Stimulated activated CD8-positive, alpha-beta memory T cell treated with anti-CD3 and anti-CD28 coated beads, Interleukin-7, amount 100 ng/mL, for 48 hours (primary cell): ENCODE measurements around the gene GPR42.

ENCODE experiments used
- DNase-seq, 2 donors: peaks; one replicate each; pipeline ENCODE4 v3.0.0-alpha.2; 2020; ENCODE audit warnings: low read depth in 1 of 2; ENCODE audit errors: extremely low read depth in 1 of 2

Gene GPR42, protein sequence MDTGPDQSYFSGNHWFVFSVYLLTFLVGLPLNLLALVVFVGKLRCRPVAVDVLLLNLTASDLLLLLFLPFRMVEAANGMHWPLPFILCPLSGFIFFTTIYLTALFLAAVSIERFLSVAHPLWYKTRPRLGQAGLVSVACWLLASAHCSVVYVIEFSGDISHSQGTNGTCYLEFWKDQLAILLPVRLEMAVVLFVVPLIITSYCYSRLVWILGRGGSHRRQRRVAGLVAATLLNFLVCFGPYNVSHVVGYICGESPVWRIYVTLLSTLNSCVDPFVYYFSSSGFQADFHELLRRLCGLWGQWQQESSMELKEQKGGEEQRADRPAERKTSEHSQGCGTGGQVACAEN

DNA sequence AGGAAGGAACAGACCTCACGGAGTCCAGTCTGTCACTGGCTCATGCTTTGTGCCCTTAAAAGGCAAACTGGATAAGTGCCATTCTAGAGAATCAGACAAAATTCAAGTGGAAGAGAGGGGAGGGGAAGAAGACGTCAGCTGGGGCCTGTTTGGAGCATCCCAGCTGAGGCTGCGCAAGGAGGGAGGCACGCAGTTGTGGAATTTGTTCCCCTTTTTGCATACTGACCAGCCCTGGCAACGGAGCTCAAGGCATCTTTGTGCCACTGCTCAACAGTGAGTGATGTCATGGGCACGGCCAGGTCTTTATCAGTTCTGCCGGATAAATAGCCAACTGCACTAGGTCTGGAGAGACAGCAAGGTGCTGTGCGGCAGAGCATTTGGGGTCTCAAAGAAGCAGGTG lies at the start of gene GPR42:
Gene GPR42 (plus strand): TSS at position 347 of the 400 bp plus-strand sequence. CDS start 292 bp downstream, outside the sequence.
- DNase-seq = no peak

GRCh38 chr19:35321291-35321690 lies 49.6 kb upstream of the GPR42 start:
- DNase-seq = no peak

GRCh38 chr19:35322014-35322413 lies 48.9 kb upstream of the GPR42 start:
- no peak for DNase-seq

DNA sequence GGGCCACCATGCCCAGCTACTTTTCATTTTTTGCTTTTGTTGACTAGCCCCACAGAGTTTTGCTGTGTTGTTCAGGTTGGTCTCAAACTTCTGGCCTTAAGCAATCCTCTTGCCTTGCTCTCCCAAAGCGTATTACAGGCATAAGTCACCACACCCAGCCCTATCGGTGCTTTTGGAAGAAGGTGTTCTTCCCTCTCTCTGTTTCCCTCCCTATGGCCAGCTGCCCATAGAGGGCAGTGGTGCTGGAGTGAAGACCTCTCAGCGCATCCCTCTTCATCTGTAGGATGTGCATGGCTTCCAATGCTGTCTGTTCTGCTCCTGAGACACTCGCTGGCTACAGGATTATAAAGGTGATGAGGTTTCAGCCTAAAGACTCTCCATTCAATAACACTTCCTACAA lies 43.2 kb upstream of the GPR42 start:
- no peak for DNase-seq

DNA sequence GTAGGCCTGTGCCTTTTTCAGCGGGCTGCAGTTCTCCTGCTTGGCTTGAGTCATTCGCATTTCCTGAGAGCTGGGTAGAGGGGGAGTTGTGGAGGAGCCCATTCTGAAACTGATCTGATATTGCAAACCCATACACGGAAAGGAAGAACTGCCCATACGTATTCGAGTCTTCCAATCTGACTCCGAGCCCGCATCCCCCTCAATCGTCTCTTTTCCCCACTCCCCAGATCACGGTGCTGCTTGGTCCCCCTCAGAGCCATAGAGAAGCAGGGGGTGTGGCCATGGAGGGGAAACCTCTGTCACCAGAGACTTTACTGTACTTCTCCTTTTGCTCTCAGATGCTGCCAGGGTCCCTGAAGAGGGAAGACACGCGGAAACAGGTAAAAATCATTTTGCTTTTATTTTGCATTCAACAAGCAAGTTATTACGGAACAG lies 42.0 kb upstream of the GPR42 start, which contains the start of gene CD22:
Gene CD22 (plus strand): TSS at position 337 of the 435 bp plus-strand sequence. CDS start 2,854 bp downstream, outside the sequence.
- no peak for DNase-seq

DNA sequence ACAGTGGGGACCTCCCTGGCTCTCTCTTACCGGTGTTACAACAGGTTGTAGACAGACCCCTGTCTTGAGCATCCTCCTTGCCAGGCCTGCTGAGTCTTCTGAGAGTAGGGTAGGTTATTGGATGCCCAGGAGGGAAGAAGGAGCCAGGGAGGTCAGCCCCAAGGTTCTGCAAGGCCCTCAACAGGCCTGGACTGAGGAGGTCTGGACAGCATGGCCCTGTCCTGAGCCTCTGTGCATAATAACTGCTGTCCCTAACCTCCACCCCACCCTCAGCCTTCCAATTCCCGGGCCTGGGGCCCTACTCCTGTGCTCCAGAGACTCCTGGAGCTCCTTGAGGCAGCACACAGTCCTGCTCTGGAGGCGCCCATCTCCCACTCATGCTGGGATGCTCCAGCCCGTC lies 41.5 kb upstream of the GPR42 start:
- DNase-seq = no peak

DNA sequence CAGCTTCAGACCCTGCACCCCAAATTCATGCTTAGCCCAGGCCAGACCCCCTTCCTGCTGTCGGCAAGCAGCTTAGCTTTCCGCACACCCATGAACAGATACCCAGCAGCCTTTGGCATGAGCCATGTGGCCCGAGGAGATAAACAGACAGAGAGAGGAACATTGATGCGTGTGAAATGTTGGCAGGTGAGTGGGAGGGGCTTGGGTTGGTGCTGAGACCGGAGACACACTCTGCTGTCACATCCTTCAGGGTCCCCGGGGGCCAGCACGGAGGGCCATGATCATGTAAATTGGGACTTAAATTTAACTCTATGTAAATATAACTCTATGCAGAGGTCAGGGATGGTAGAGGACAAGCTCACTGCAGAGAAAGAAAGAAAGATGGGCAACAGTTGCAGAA lies 40.4 kb upstream of the GPR42 start:
- DNase-seq = no peak

GRCh38 chr19:35331551-35332214 lies 39.2 kb upstream of the GPR42 start:
- no peak for DNase-seq

DNA sequence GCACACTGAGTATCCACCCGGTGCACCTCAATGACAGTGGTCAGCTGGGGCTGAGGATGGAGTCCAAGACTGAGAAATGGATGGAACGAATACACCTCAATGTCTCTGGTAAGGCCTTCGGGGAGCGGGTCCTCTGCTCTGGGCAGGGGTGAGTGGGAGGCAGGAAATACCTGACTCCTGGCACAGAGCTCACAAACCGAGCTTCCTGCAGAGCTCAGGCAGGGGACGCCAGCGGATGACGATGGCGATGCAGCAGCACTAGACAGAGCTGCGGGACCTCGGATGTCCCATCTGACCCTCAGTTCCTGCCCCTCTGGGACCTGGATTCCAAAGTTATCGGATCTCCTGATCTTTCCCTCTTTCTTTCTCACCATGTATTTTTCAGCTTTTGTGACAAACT lies 38.1 kb upstream of the GPR42 start:
- no peak for DNase-seq

DNA sequence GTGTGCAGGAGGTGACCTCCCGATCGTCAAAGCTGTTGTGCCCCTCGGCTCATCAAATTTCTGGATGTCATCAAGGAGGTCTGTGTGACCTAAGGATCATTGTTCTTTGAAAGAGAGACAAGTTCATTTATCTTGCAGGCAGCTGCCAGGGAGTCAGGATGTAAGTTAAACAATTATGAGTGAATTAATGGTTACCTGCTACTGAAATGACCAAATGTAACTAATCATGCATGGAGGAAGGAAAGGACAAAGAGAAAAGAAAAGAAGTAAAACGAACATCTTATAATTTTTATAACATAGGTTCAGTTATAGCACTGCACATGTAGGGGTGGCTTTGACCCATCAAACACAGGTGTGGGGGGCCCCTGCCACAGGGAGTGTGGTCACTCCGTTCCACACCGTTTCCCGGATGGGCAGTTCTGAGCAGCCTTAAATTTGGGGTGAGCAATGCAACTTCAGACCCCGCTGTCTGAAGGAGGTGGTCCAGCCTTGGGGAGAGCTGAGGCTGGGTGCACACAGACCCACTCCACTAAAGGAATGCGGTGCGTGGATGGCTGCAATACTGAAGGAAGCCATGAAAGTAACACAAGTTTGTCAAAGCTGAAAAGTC lies 36.6 kb upstream of the GPR42 start:
- DNase-seq = no peak

DNA sequence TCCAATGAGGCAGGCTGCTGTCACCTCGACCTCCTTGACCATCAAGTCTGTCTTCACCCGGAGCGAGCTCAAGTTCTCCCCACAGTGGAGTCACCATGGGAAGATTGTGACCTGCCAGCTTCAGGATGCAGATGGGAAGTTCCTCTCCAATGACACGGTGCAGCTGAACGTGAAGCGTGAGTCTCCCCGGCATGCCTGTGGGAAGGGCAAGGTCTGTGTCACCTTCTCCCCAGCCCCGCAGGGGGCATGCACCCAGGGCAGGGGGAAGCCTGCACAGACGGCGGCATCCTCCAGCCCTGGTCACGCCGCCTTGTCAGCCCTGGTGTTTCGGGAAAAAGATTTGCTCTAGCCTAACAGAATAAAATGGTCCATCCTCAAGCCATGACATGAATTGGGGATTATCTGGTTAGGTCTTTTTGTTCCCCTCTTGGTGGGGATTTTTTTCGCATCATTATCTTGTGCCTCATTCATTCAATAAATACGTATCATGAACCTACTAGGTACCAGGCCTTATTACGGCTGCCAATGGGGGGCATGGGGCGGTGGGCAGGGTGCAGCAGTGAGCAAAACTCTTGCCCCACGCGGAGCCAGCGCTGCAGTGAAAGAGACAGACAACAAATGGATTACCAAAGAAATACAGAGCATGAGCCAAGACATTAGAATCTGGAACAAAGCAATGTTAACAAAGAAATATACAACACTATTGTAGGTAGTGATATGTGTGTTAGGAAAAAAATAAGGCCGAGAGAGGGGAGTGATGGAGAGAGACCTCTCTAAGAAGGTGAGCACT lies 34.5 kb upstream of the GPR42 start:
- DNase-seq = no peak

DNA sequence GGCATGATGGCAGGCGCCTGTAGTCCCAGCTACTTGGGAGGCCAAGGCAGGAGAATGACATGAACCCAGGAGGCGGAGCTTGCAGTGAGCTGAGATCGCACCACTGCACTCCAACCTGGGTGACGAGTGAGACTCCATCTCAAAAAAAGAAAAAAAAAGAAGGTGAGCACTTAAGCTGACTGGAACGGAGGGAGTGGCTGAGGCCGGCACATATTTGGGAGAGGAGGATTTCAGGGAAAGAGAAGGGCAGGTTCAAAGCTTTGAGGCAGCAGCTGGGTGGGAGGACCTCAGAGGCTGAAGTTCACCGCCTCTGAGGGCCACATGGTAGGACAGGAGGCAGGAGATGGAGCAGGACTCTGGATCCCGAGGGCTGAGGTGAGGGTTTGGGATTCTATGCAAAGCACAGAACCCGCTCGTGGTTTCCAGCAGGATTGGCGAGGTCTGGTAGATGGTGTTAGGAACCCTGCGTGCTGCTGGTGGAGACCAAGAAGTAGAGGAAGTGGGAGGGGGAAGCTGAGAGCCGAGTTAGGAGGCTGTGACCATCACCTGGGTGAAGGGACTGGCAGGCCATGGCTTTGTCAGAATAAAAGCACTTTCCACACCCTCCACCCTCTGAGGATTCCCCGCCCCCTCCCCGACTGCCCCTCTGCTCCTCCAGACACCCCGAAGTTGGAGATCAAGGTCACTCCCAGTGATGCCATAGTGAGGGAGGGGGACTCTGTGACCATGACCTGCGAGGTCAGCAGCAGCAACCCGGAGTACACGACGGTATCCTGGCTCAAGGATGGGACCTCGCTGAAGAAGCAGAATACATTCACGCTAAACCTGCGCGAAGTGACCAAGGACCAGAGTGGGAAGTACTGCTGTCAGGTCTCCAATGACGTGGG lies 33.5 kb upstream of the GPR42 start:
- no peak for DNase-seq

- DNase-seq = no peak
Observed at GRCh38 chr19:35337984-35338296, 32.9 kb upstream of the GPR42 start.

GRCh38 chr19:35340431-35340830 lies 30.4 kb upstream of the GPR42 start:
- DNase-seq = no peak

- DNase-seq = no peak
Observed at GRCh38 chr19:35341006-35341405, 29.9 kb upstream of the GPR42 start.

GRCh38 chr19:35341565-35342225 lies 29.2 kb upstream of the GPR42 start:
- DNase-seq = no peak

DNA sequence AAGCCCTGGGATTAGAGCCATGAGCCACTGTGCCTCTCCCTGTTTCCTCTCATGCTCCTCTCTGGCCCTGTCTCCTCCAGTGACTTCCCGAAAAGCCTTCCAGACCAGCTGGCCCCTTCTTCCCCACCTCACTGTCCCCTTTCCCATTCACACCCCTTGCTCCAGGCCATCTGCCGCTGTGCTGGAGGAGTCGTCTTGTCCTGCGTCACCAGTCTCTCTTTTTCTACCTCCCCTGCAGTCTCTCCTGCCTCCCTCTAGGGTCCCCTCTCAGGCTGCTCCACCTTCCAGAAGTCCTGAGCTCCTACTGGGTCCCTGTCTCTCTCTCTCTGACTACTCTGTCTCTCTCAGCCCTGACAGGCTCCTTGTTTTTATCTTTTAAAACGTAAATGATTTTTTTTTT lies 28.4 kb upstream of the GPR42 start:
- no peak for DNase-seq

GRCh38 chr19:35344511-35345031 lies 26.3 kb upstream of the GPR42 start:
- DNase-seq = no peak

DNA sequence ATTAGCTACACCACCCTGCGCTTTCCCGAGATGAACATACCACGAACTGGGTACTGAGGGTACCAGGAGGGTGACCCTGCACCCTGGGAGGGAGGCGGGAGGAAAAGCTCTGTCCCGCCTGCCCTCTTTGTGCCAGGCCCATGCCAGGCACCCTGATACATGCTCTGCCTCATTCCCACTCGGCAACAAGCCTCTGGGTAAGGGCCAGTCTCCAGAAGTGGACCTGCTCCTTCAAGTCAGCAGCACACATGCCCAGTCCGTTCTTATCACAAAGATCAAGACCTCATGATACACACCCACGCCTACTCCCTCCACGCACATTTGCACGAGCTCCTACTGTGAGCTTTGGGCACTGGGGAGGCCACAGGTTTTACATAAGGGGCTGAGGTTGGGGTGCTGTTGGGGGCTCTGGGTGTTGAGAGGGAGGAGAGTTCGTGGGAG lies 25.2 kb upstream of the GPR42 start:
- DNase-seq = no peak
